GM12874 (cell line): Measurements from ENCODE around the gene FBXO15.

Experiments used
- TF ChIP-seq, protein P1 (sequence below): IDR thresholded peaks from 2 replicates; pipeline ENCODE4 v1.5.1; 2011; ENCODE audit warnings: low read depth, mild to moderate bottlenecking, control low read depth, low read length, moderate library complexity; ENCODE audit not compliant: insufficient read depth

FBXO15 gene

DNA sequence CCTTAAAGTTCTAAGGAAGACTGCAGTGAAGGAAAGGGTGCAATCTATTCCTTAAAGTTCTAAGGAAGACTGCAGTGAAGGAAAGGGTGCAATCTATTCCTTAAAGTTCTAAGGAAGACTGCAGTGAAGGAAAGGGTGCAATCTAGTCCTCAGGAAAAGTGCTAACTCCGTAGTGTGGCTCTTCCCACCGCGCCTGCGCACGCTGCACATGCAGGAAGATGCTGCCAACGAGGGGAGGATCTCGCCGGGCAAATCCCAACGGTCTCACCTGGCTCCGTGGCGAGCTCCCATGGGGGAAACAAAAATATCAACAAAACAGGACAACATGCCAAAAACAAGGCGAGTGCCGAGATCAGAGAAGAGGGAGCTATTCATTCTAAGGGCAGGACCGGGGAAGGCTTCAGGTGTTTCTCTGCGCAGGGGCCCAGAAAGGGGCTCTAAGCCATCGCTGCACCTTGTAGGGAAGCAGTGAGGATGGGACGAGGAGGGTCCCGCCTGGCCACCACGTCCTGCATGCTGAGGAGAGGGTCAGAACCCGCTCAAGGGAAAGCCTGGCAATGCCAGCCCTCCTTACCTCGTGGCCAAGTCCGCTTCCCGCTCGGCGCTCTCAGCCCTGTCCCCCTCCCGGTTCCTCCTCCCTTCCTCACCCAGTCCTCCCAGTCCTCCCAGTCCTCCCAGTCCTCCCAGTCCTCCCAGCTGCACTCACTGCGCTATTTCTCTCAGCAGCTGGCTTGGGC, 25.2 kb upstream of the FBXO15 start:
- TF ChIP-seq, protein P1, sequence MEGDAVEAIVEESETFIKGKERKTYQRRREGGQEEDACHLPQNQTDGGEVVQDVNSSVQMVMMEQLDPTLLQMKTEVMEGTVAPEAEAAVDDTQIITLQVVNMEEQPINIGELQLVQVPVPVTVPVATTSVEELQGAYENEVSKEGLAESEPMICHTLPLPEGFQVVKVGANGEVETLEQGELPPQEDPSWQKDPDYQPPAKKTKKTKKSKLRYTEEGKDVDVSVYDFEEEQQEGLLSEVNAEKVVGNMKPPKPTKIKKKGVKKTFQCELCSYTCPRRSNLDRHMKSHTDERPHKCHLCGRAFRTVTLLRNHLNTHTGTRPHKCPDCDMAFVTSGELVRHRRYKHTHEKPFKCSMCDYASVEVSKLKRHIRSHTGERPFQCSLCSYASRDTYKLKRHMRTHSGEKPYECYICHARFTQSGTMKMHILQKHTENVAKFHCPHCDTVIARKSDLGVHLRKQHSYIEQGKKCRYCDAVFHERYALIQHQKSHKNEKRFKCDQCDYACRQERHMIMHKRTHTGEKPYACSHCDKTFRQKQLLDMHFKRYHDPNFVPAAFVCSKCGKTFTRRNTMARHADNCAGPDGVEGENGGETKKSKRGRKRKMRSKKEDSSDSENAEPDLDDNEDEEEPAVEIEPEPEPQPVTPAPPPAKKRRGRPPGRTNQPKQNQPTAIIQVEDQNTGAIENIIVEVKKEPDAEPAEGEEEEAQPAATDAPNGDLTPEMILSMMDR = no peak

DNA sequence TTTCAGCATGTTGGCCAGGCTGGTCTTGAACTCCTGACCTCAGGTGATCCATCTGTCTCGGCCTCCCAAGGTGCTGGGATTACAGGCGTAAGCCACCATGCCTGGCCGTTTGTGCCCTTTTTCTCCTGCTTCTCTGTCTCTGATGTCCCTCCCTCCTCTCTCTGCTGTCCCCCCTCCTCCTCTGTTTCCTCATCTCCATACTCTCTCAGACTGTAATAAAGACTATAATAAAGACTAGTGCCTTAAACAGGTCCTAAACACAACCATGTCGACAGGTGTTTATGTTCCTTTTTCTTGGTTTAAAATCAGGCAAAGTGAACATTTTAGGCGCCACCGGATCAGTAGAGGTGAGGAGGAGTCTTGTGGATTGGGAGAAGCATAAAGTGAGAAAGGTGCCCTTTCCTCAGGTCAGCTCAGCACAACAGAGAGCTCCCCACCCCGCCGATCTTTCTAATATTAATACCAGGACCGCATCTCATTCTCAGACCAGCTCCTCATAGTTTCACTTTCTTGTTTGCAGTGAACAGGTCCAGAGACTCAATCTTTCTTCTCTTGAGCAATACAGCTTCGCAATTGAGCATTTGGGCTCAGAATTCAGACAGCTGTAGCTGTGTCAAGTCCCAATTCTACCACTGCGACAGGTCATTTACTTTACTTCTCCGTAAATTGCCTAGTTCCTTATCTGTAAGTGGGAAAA, 24.4 kb upstream of the FBXO15 start:
- TF ChIP-seq, protein P1 = no peak

DNA sequence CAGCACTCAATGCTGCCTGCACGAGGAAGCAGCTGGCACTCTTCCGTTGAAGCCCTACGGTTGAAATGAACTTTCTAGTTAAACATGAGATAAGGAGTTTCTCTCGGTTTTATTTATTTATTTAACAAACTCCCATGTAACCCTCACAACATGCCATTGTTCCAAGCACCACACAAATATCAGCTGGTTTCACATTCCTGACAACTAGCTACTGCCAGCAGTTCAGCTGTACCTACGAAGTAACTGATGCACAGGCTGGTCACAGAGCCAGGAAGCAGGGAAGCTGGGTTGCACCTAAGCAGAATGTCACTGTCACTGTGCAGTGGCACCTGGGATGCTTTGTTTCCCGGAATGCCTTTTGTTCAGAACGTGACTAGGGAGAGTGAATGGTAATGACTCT, 18.8 kb upstream of the FBXO15 start:
- TF ChIP-seq, protein P1 = no peak

DNA sequence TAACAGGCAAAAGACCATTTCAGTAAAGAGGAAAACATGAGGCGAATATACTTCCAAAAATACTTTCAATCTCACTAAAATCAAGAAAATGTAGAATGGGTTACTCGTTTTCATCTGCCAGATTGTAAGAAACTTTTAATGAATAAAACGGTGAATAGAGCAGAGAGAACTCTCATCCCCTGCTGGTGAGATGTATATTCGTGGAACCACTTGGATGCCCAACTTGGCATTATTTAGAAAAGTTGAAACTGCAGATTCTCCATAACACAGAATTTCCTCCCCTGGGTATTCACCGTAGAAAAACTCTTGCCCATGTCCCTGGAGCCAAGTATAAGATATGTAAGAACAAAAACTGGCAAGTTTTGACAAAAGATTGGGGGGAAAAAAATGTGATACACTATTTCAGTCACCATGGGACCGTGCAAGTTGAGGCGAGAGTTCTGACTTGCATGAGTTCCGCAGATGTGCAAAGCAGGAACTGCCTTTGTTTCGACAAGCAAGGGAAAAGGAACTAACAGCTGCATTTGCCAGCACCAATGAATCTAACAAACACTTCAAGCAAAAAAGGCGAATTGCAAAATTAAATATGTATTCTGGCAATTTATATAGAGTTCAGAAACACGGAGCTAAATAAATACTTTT, 15.5 kb upstream of the FBXO15 start:
- TF ChIP-seq, protein P1 = no peak

DNA sequence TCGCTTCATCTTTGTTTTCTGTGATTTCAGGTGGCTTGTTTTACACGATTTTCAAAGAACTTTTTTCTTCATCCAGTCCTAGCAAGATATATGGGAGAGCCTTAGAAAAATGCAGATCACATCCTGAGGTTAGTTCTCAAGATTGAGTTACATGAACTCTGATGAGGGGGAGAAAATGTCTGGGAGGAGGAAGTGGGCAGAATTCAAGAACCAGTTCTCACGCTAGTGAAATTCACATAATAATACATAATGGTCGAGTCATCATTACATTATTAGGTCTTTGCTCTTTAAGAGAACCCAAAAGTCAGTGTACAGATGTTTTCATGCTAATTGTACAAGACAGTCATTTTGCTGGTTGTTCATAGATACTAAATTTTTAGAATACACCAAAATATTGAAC, 7.6 kb upstream of the FBXO15 start:
- TF ChIP-seq, protein P1 = no peak

DNA sequence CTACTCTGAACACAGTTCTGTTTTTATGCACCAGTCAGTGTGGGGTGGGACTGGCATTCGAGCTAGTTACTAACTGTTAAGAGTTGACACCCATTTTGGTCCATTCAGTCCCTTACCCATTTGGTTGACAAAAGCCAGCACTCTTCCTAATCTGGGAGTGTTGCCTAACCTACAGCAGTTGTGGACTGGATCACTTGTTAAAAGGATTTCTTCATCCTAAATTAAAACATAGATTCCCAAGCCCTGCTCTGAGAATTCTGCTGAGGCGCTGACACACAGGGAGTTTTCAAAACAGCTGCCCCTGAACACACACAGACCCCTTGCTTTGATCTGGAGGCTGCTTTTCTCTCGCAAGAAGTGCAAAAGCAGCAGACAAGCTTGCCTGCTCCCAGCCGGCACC, 7.1 kb upstream of the FBXO15 start:
- TF ChIP-seq, protein P1 = no peak

DNA sequence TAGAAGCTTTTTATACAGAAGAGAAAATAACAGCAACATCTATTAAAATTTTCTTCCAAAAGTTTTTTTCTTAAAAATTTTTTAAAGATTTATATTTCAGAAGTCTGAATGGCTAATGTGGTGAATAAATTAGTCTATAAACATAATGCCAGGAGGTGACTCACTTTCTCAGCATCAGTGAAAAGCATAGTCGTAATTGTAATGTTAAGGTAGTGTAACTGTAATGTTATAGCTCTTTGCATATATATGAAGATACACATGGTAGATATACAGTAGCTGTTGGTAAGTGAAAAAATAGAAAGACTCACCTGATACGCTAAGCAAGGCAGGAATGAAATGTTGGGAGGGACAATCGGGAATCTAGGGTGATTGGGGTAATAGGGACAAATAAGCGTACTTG, 6.2 kb upstream of the FBXO15 start:
- TF ChIP-seq, protein P1 = no peak
